Esophagus muscularis mucosa (tissue), 4 donors: ENCODE measurements around the gene XXYLT1. TPM values are rescaled to one million over a fixed set of nuclear protein-coding genes. Genes with fewer than 3 reads are reported as not detected.
A peak's percentile ranks its signal among the peaks of the same experiment; 100 is the strongest.

ENCODE experiments used
- DNase-seq: peaks from one replicate; pipeline ENCODE4 v3.0.0-alpha.2; 2017; ENCODE audit errors: extremely low spot score
- H3K27ac ChIP-seq, 4 donors: fragments of 200-600 bp; sonication (generic); replicated peaks in 1 of 4; 1 replicate in 3 of 4; 2 replicates in 1 of 4; pipeline ENCODE4 v1.5.1; 2016 to 2019; ENCODE audit warnings: mild to moderate bottlenecking in 1 of 4
- H3K27me3 ChIP-seq, 4 donors: fragments of 200-600 bp; sonication (generic); one replicate each; pipeline versions ENCODE4 v1.5.1 to v1.6.0; 2016 to 2019
- H3K36me3 ChIP-seq, 4 donors: fragments of 200-600 bp; sonication (generic); one replicate each; pipeline ENCODE4 v1.5.1; 2016 to 2019
- H3K4me1 ChIP-seq, 4 donors: fragments of 200-600 bp; sonication (generic); one replicate each; pipeline ENCODE4 v1.5.1; 2016 to 2019
- H3K4me3 ChIP-seq, 4 donors: fragments of 200-600 bp; sonication (generic); 1 replicate in 2 of 4; 2 replicates in 2 of 4; pipeline ENCODE4 v1.5.1; 2016 to 2019; ENCODE audit warnings: mild to moderate bottlenecking in 4 of 4, moderate library complexity in 1 of 4
- H3K9me3 ChIP-seq, 4 donors: fragments of 200-600 bp; sonication (generic); 1 replicate in 3 of 4; 2 replicates in 1 of 4; pipeline ENCODE4 v1.5.1; 2016 to 2019
- CTCF ChIP-seq, 3 experiments: fragments of 200-600 bp in 2 of 3; fragments of 450-650 bp in 1 of 3; sonication (generic) in 2 of 3; IDR thresholded peaks; one replicate each; pipeline ENCODE4 v1.5.1; 2017 to 2019; ENCODE audit warnings: antibody characterized with exemption in 3 of 3, mild to moderate bottlenecking in 2 of 3, moderate library complexity in 1 of 3
- EP300 ChIP-seq: sonication (generic); formaldehyde crosslinking; IDR thresholded peaks from one replicate; pipeline ENCODE4 v1.6.1; 2017; ENCODE audit warnings: antibody characterized with exemption
- POLR2A ChIP-seq: fragments of 450-650 bp; IDR thresholded peaks from one replicate; pipeline ENCODE4 v1.6.1; 2017; ENCODE audit warnings: antibody characterized with exemption, moderate library complexity, mild to moderate bottlenecking, low read depth
- POLR2AphosphoS5 ChIP-seq, 2 donors: sonication (generic); formaldehyde crosslinking; IDR thresholded peaks; one replicate each; pipeline ENCODE4 v1.6.1; 2017; ENCODE audit warnings: antibody characterized with exemption in 2 of 2
- WGBS: methylation state at CpG from one replicate; pipeline ENCODE4 v1.1.5; 2018; 5-methylcytosine and 5-hydroxymethylcytosine counted together
- intact Hi-C: fragments of 100-400 bp; cut with DNase I; formaldehyde crosslinking; loops from one replicate; pipeline ENCODE4 v1.15.1; 2023
- total RNA-seq, 4 donors: library from RNA; depleted of rRNA; stranded (reverse); fragments of >200 nt; gene quantifications; one replicate each; pipeline versions ENCODE4 v1.1.0 to v1.2.1, GENCODE V29; 2016

XXYLT1 gene
- total RNA-seq, 4 donors from 2014 or later: 8.8 to 18.5 (median 13.9) TPM

GRCh38 chr3:195135917-195136316 lies 135.0 kb downstream of the XXYLT1 start:
- no peak for TF ChIP-seq POLR2A
- TF ChIP-seq POLR2AphosphoS5 (IDR thresholded peaks at IDR 0.05): no peak
- TF ChIP-seq CTCF (IDR thresholded peaks at IDR 0.05): no peak
- TF ChIP-seq EP300: no peak
- no peak overlapping the region for H3K4me3 ChIP-seq
- DNase-seq: no peak

DNA sequence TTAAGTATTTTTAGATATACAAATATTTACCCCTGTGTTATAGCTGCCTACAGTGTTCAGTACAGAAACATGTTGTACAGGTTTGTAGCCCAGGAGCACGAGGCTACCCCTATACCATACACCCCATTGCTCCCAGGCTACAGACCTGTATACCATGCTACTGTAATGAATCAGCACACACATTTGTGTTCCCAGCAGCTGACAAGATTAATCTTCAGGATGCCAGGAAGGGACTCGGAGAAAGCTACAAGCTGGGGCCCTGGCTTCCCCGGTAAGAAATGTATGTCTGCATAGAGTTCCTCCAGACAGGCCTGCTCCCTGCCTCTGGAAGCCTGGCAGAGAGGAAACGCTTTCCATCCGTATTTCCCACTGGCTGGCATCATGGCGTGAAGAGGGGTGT lies 136.5 kb downstream of the XXYLT1 start:
- no peaks in the 10 kb centered on the region for H3K27me3 ChIP-seq
- TF ChIP-seq EP300: no peak
- TF ChIP-seq CTCF (IDR thresholded peaks at IDR 0.05): no peak
- no peak for TF ChIP-seq POLR2A
- TF ChIP-seq POLR2AphosphoS5 (IDR thresholded peaks at IDR 0.05): no peak
- no peak for DNase-seq
- WGBS: 86% methylated on average over 6 of the region's 6 CpGs
- no peaks in the 10 kb centered on the region for H3K9me3 ChIP-seq
- H3K4me3 ChIP-seq: no peak overlapping the region
- H3K27ac ChIP-seq: peak overlapping the region in 3 of 4 donors; percentile 58 to 74 (median 59)
- peaks cover 0 to 28% (median 25%) of the 10 kb centered on the region in 4 donors for H3K4me1 ChIP-seq
- H3K36me3 ChIP-seq: no peaks in the 10 kb centered on the region
- intact Hi-C loops: no loop called here

More at GRCh38 chr3:195135917-195136316, 135.0 kb downstream of the XXYLT1 start:
- peaks cover 0 to 28% (median 25%) of the 10 kb centered on the region in 4 donors for H3K4me1 ChIP-seq
- H3K27ac ChIP-seq: no peak overlapping the region
- intact Hi-C loops: no loop called here
- peaks cover 0 to 6% (median 0%) of the 10 kb centered on the region in 4 donors for H3K9me3 ChIP-seq
- no peaks in the 10 kb centered on the region for H3K27me3 ChIP-seq
- 82% methylated on average over 8 of the region's 8 CpGs for WGBS
- H3K36me3 ChIP-seq: no peaks in the 10 kb centered on the region

- intact Hi-C loops: no loop called here
- TF ChIP-seq POLR2A (no peak), POLR2AphosphoS5 (IDR thresholded peaks at IDR 0.05) (peak; percentile 60 to 81), EP300 (no peak), CTCF (IDR thresholded peaks at IDR 0.05) (peak in 1 of 3 experiments; percentile 7)
- Histone ChIP-seq H3K4me1 (peaks cover 0 to 28% (median 26%) of the 10 kb centered on the region in 4 donors), H3K4me3 (no peak overlapping the region), H3K27me3 (no peaks in the 10 kb centered on the region), H3K36me3 (no peaks in the 10 kb centered on the region), H3K9me3 (no peaks in the 10 kb centered on the region), H3K27ac (peak overlapping the region; percentile 57 to 74 (median 58))
- 68% methylated on average over 12 of the region's 12 CpGs for WGBS
- DNase-seq: no peak
These were observed 137.5 kb downstream of the XXYLT1 start for GRCh38 chr3:195133462-195133861.

- WGBS: 70% methylated on average over 4 of the region's 4 CpGs
- H3K36me3 ChIP-seq: no peaks in the 10 kb centered on the region
- no peak for DNase-seq
- peak overlapping the region; percentile 49 to 74 (median 58) for H3K27ac ChIP-seq
- no peak for TF ChIP-seq POLR2A
- no peak for TF ChIP-seq CTCF (IDR thresholded peaks at IDR 0.05)
- TF ChIP-seq POLR2AphosphoS5 (IDR thresholded peaks at IDR 0.05): no peak
- TF ChIP-seq EP300: no peak
- H3K9me3 ChIP-seq: no peaks in the 10 kb centered on the region
- no peak overlapping the region for H3K4me3 ChIP-seq
- H3K27me3 ChIP-seq: no peaks in the 10 kb centered on the region
- H3K4me1 ChIP-seq: peaks cover 0 to 30% (median 27%) of the 10 kb centered on the region in 4 donors
- intact Hi-C loops: no loop called here
These were observed 137.9 kb downstream of the XXYLT1 start for GRCh38 chr3:195133013-195133412.

- H3K4me1 ChIP-seq: peaks cover 0 to 30% (median 27%) of the 10 kb centered on the region in 4 donors
- H3K36me3 ChIP-seq: no peaks in the 10 kb centered on the region
- H3K27ac ChIP-seq: no peak overlapping the region
- TF ChIP-seq POLR2A (no peak), EP300 (no peak), CTCF (IDR thresholded peaks at IDR 0.05) (no peak), POLR2AphosphoS5 (IDR thresholded peaks at IDR 0.05) (no peak)
- no peaks in the 10 kb centered on the region for H3K27me3 ChIP-seq
- no peak for DNase-seq
- WGBS: 94% methylated on average over 4 of the region's 4 CpGs
- intact Hi-C loops: no loop called here
- H3K9me3 ChIP-seq: no peaks in the 10 kb centered on the region
- H3K4me3 ChIP-seq: no peak overlapping the region
These were observed 139.8 kb downstream of the XXYLT1 start for GRCh38 chr3:195131176-195131575.
